Neural progenitor cell (in vitro differentiated cells): ENCODE measurements around the gene PRRT1B.

Experiments
- EZH2 ChIP-seq: fragments of 200-600 bp; sonication (generic); IDR thresholded peaks from 2 replicates; pipeline ENCODE4 v1.6.1; 2017; ENCODE audit warnings: antibody characterized with exemption, mild to moderate bottlenecking, moderate library complexity
- EZH2phosphoT487 ChIP-seq: fragments of 200-600 bp; sonication (generic); IDR thresholded peaks from 2 replicates; pipeline ENCODE4 v1.6.1; 2017; ENCODE audit warnings: antibody characterized with exemption

DNA sequence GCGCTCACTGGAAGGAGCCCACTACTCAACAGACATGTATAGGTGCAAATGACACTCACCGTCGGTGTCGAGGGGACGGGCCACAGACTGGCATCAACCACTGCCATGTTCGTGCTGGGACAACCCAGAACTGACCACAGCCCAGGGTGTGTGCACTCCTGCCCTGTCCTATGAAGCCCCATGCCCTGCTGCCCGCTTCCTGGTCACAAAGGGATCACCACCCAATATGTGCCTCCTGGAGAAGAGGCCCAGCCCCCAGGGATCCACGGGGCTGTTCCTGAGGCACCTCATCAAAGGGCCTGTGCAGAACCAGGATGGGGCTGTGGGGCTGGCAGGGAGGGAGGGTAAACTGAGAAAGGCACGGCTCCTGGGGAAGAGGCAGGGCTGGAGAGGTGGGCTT, 43.1 kb downstream of the PRRT1B start:
- no peak for TF ChIP-seq EZH2
- TF ChIP-seq EZH2phosphoT487, result no peak
